HG02678 (cell line): Measurements from ENCODE around the gene RBBP6.
"Not testable (repeated sequence)": the region's sequence is repeated elsewhere in the genome, so short reads cannot be mapped to it uniquely, and the experiment has no call there.

Experiments
- ATAC-seq: cut with Tn5 transposase; IDR thresholded peaks from one replicate; pipeline ENCODE4 v1.9.1; 2021; ENCODE audit warnings: mild to moderate bottlenecking, moderate library complexity; ENCODE audit not compliant: unreplicated experiment

The RBBP6 gene

GRCh38 chr16:24562811-24563210 lies 23.4 kb downstream of the RBBP6 start:
- ATAC-seq: no peak

DNA sequence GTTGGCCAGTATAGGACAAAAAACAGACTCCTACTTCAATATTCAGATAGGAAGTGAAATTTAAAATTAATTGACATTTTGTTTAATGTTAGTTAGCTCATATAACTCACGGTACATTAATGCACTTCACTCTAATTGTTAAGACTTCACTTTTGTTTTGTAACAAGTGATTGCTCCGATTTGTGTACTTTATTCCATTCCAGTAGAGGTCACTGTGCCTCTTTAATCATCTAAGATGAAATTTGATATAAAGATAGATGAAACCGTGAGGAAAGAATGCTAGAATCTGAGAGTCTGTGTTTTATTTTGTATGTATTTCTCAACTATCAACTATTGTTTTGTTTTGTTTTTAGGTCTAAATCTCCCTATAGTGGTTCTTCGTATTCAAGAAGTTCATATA lies 29.0 kb downstream of the RBBP6 start:
- ATAC-seq: no peak

GRCh38 chr16:24571096-24571495 lies 31.7 kb downstream of the RBBP6 start:
- ATAC-seq: no peak

DNA sequence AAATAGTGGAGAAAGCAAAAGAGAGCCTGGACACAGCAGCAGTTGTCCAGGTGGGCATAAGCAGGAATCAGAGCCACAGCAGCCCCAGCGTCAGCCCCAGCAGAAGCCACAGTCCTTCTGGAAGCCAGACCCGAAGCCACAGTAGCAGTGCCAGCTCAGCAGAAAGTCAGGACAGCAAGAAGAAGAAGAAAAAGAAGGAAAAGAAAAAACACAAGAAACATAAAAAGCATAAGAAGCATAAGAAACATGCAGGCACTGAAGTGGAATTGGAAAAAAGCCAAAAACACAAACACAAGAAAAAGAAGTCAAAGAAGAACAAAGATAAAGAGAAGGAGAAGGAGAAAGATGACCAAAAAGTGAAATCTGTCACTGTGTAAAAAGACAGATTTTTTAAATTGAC lies 32.7 kb downstream of the RBBP6 start:
- no peak for ATAC-seq

- ATAC-seq: no peak
These were observed 33.8 kb downstream of the RBBP6 start for GRCh38 chr16:24573141-24573540.

GRCh38 chr16:24574515-24575485 lies 35.4 kb downstream of the RBBP6 start:
- ATAC-seq: not testable (repeated sequence)

GRCh38 chr16:24575791-24576190 lies 36.4 kb downstream of the RBBP6 start:
- not testable (repeated sequence) for ATAC-seq

- no peak for ATAC-seq
These were observed 37.8 kb downstream of the RBBP6 start for GRCh38 chr16:24577167-24577566.

- no peak for ATAC-seq
These were observed 41.3 kb downstream of the RBBP6 start for GRCh38 chr16:24580665-24581064.

DNA sequence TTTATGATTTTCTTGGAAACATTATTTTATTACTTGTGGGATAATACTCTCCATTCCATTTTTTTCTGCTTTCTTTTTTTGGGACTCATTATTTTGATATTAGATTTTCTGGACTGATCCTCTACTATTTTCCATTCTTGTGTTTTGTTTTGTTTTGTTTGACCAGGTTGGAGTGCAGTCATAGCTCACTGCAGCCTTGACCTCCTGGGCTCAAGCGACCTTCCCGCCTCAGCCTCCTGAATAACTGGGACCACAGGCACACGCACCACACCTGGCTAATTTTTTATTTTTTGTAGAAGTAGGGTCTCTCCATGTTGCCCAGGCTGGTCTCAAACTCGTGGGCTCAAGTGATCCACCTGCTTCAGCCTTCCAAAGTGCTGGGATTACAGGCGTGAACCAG lies 44.1 kb downstream of the RBBP6 start:
- no peak for ATAC-seq

DNA sequence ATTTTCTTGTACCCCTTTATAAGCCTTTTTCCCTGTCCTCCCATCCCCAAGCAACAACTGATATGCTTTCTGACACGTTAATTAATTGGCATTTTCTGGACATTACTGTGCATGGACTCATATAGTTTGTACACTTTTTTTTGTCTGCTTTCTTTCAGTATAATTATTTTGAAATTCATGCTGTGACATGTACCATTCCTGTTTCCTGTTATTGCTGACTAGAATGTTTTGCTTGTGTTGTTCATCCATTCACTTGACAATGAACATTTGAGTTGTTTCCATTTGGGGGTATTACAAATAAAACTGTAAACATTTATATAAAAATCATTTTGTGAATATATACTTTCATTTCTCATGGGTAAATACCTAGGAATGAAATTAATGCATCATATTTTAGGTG lies 50.6 kb downstream of the RBBP6 start:
- ATAC-seq: no peak

DNA sequence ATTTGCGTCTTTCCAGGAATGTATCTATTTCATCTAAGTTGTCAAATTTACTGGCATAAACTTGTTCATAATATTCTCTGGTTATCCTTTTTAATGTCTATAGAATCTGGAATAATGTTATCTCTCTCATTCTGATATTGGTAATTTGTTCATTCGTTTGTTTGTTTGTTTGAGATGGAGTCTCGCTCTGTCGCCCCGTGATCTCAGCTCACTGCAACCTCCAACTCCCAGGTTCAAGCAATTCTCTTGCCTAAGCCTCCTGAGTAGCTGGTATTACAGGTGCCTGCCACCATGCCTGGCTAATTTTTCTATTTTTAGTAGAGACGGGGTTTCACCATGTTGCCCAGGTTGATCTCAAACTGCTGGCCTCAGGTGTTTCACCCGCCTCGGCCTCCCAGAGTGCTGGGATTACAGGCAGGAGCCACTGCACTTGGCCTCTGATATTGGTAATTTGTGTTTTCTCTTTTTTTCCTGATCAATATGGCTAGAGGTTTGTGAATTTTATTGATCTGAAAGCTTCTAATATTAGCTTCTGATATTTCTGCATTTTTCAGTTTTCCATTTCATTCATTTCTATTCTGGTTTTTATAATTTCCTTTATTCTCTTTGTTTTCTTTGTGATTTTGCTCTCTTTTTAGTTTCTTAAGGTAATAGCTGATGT lies 59.5 kb downstream of the RBBP6 start:
- no peak for ATAC-seq

DNA sequence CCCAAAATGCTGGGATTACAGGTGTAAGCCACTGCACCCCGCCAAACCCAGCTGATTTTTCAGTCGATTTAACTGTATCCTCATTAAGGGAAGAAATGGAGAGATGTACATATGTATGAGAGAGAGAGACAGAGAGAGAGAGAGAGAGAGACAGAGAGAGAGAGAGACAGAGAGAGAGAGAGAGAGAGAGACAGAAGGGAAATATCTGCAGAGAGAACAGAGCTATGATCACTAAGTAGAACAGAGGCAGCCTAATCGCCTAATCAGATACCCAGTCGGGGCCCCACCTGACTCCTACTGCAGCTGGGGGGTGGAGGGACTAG lies 70.0 kb downstream of the RBBP6 start:
- ATAC-seq: no peak

GRCh38 chr16:24609740-24610415 lies 70.5 kb downstream of the RBBP6 start:
- ATAC-seq: no peak

GRCh38 chr16:24610416-24610755 lies 71.0 kb downstream of the RBBP6 start:
- no peak for ATAC-seq

- no peak for ATAC-seq
These were observed 71.9 kb downstream of the RBBP6 start for GRCh38 chr16:24611310-24611709.

DNA sequence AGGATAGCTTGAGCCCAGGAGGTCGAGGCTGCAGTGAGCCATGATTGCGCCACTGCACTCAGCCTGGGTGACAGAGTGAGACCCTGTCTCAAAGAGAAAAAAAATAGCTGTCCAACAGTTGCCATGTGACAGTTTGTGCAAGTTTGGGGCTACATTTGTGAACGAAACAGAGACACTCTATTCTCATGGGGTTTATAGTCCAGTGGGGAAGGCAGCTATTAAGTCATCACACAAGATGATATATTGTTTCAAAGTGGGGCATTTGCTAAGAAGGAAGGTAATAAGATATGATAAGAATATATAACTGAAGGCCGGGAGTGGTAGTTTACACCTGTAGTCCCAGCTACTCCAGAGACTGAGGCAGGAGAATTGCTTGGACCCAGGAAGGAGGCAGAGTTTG lies 73.3 kb downstream of the RBBP6 start:
- no peak for ATAC-seq

GRCh38 chr16:24613267-24613666 lies 73.9 kb downstream of the RBBP6 start:
- not testable (repeated sequence) for ATAC-seq

DNA sequence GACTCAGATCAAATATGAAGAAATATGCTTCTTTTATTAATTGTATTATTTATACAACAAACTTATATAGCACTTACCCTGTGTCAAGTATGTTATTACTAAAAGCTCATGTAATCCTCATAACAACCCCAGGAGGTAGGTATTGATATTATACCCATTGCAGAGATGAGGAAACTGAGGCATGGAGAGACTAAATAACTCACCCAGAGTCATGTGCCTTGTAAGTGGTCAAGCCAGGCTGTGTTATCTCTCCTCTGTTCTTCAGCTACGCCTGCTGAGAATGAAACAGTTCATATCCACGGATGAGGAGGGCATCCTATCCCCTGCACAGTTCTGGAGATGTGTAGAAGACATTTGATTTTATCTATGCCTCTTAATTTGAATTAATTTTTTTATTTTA lies 78.1 kb downstream of the RBBP6 start:
- no peak for ATAC-seq
